H9 (cell line): ENCODE results near the gene WAPL. TPM values are rescaled to one million over a fixed set of nuclear protein-coding genes. Genes with fewer than 3 reads are reported as not detected.

Source experiments
- DNase-seq: peaks from one replicate; pipeline ENCODE4 v3.0.0-alpha.2; 2017
- H2AFZ ChIP-seq: one replicate; pipeline ENCODE4 v1.6.1; 2013; ENCODE audit warnings: mild to moderate bottlenecking, low read length, control low read depth, moderate library complexity
- H2AK5ac ChIP-seq: 2 replicates; pipeline ENCODE4 v1.6.1; 2013; ENCODE audit warnings: low read length, control low read depth, mixed read lengths; ENCODE audit not compliant: insufficient read length
- H2BK120ac ChIP-seq: one replicate; pipeline ENCODE4 v1.6.1; 2013; ENCODE audit warnings: low read depth, mild to moderate bottlenecking, low read length, control low read depth, inconsistent platforms; ENCODE audit not compliant: poor library complexity, severe bottlenecking
- H2BK12ac ChIP-seq: 2 replicates; pipeline ENCODE4 v1.6.1; 2013; ENCODE audit warnings: low read length, control low read depth, mixed read lengths, low read depth; ENCODE audit not compliant: insufficient read length
- H2BK15ac ChIP-seq: 2 replicates; pipeline ENCODE4 v1.6.1; 2013; ENCODE audit warnings: low read depth, low read length, control low read depth
- H2BK20ac ChIP-seq: one replicate; pipeline ENCODE4 v1.6.1; 2013; ENCODE audit warnings: low read depth, mild to moderate bottlenecking, low read length, control low read depth, inconsistent platforms; ENCODE audit not compliant: poor library complexity, severe bottlenecking
- H2BK5ac ChIP-seq: 2 replicates; pipeline ENCODE4 v1.6.1; 2013; ENCODE audit warnings: low read length, control low read depth, mixed read lengths; ENCODE audit not compliant: insufficient read length
- H3K14ac ChIP-seq: 2 replicates; pipeline ENCODE4 v1.6.1; 2013; ENCODE audit warnings: low read length, control low read depth; ENCODE audit not compliant: insufficient read depth
- H3K18ac ChIP-seq: 2 replicates; pipeline ENCODE4 v1.6.1; 2013; ENCODE audit warnings: low read depth, mild to moderate bottlenecking, mixed read lengths, low read length, control low read depth; ENCODE audit not compliant: insufficient read length
- H3K23ac ChIP-seq: 2 replicates; pipeline ENCODE4 v1.6.1; 2013; ENCODE audit warnings: low read length, control low read depth, mixed read lengths, low read depth; ENCODE audit not compliant: insufficient read length
- H3K23me2 ChIP-seq: 2 replicates; pipeline ENCODE4 v1.6.1; 2013; ENCODE audit warnings: low read depth, mild to moderate bottlenecking, mixed read lengths, low read length, control low read depth; ENCODE audit not compliant: insufficient read length, poor library complexity, severe bottlenecking
- H3K27ac ChIP-seq: 2 replicates; pipeline ENCODE4 v1.5.1; 2013; ENCODE audit warnings: low read length, control low read depth, mixed read lengths, low read depth; ENCODE audit not compliant: insufficient read length
- H3K27me3 ChIP-seq: 2 replicates; pipeline ENCODE4 v1.6.1; 2013; ENCODE audit warnings: low read length, control low read depth, inconsistent platforms; ENCODE audit not compliant: insufficient read depth
- H3K4ac ChIP-seq: 2 replicates; pipeline ENCODE4 v1.6.1; 2013; ENCODE audit warnings: low read depth, mild to moderate bottlenecking, control low read depth, inconsistent platforms, low read length, moderate library complexity
- H3K4me1 ChIP-seq: 2 replicates; pipeline ENCODE4 v1.6.1; 2013; ENCODE audit warnings: low read length, control low read depth, inconsistent platforms; ENCODE audit not compliant: insufficient read depth
- H3K4me2 ChIP-seq: 2 replicates; pipeline ENCODE4 v1.6.1; 2013; ENCODE audit warnings: low read length, control low read depth, mixed read lengths; ENCODE audit not compliant: insufficient read length, insufficient read depth
- H3K56ac ChIP-seq: 2 replicates; pipeline ENCODE4 v1.6.1; 2013; ENCODE audit warnings: low read depth, mild to moderate bottlenecking, mixed read lengths, low read length, control low read depth; ENCODE audit not compliant: insufficient read length
- H3K79me1 ChIP-seq: 2 replicates; pipeline ENCODE4 v1.6.1; 2013; ENCODE audit warnings: low read depth, mild to moderate bottlenecking, moderate library complexity, low read length, control low read depth, inconsistent platforms; ENCODE audit not compliant: insufficient read depth, poor library complexity, severe bottlenecking
- H3K79me2 ChIP-seq: 2 replicates; pipeline ENCODE4 v1.6.1; 2013; ENCODE audit warnings: low read length, control low read depth, inconsistent platforms; ENCODE audit not compliant: insufficient read depth
- H3K9ac ChIP-seq: 2 replicates; pipeline ENCODE4 v1.6.1; 2013; ENCODE audit warnings: low read length, control low read depth, mixed read lengths; ENCODE audit not compliant: insufficient read length; ENCODE audit errors: extremely low read depth
- H3K9me3 ChIP-seq: one replicate; pipeline ENCODE4 v1.6.1; 2013; ENCODE audit warnings: low read depth, low read length, inconsistent platforms; ENCODE audit not compliant: control insufficient read depth
- H3T11ph ChIP-seq: one replicate; pipeline ENCODE4 v1.6.1; 2013; ENCODE audit warnings: mild to moderate bottlenecking, low read length, control low read depth, inconsistent platforms
- H4K20me1 ChIP-seq: one replicate; pipeline ENCODE4 v1.6.1; 2013; ENCODE audit not compliant: control insufficient read depth, insufficient read length, insufficient read depth
- H4K5ac ChIP-seq: 2 replicates; pipeline ENCODE4 v1.6.1; 2013; ENCODE audit warnings: low read depth, mild to moderate bottlenecking, mixed read lengths, low read length, control low read depth; ENCODE audit not compliant: insufficient read length
- H4K8ac ChIP-seq: replicated peaks from 2 replicates; pipeline ENCODE4 v1.6.1; 2013; ENCODE audit warnings: low read length, control low read depth, mixed read lengths, low read depth; ENCODE audit not compliant: insufficient read length
- H4K91ac ChIP-seq: 2 replicates; pipeline ENCODE4 v1.6.1; 2013; ENCODE audit warnings: low read depth, mild to moderate bottlenecking, moderate library complexity, mixed read lengths, low read length, control low read depth; ENCODE audit not compliant: insufficient read length
- H3K27ac Mint-ChIP-seq, 3 experiments: 2 replicates in 2 of 3; 3 replicates in 1 of 3; pipeline ENCODE4 v1.8.0; 2020 to 2021; ENCODE audit warnings: mixed read lengths in 3 of 3, mild to moderate bottlenecking in 1 of 3, moderate library complexity in 1 of 3
- H3K27me3 Mint-ChIP-seq: 2 replicates; pipeline ENCODE4 v1.8.0; 2021; ENCODE audit warnings: low read depth, mild to moderate bottlenecking, moderate library complexity, mixed read lengths
- H3K36me3 Mint-ChIP-seq, 3 experiments: 2 replicates in 2 of 3; 3 replicates in 1 of 3; pipeline ENCODE4 v1.8.0; 2020 to 2021; ENCODE audit warnings: low read depth in 3 of 3, mixed read lengths in 3 of 3; ENCODE audit not compliant: insufficient read depth in 1 of 3
- H3K4me1 Mint-ChIP-seq, 2 experiments: 2 replicates each; pipeline ENCODE4 v1.8.0; 2020; ENCODE audit warnings: mixed read lengths in 2 of 2
- H3K4me3 Mint-ChIP-seq, 2 experiments: 2 replicates in 1 of 2; 3 replicates in 1 of 2; pipeline ENCODE4 v1.8.0; 2020 to 2021; ENCODE audit warnings: mild to moderate bottlenecking in 2 of 2, mixed read lengths in 2 of 2, moderate library complexity in 1 of 2
- H3K9me3 Mint-ChIP-seq, 2 experiments: 2 replicates in 1 of 2; 3 replicates in 1 of 2; pipeline ENCODE4 v1.8.0; 2020; ENCODE audit warnings: mild to moderate bottlenecking in 2 of 2, mixed read lengths in 2 of 2, moderate library complexity in 1 of 2
- WGBS: extraction: QIAGEN DNeasy Blood & Tissue Kit; methylation state at CpG from one replicate; pipeline ENCODE4 v1.1.7; 2013; ENCODE audit warnings: missing lambda C conversion rate, low lambda C conversion rate, mixed read lengths; ENCODE audit not compliant: insufficient read length; ENCODE audit errors: extremely low coverage; 5-methylcytosine and 5-hydroxymethylcytosine counted together
- total RNA-seq: library from RNA; stranded (reverse); gene quantifications from 2 replicates; pipeline ENCODE4 v1.2.1, GENCODE V29; 2021
- TF ChIP-seq, protein P1 (sequence below): fragments of 200-600 bp; sonication (generic); conservative IDR thresholded peaks from 3 replicates; pipeline ENCODE4 v1.8.0; 2021; ENCODE audit warnings: antibody characterized with exemption, mild to moderate bottlenecking

WAPL gene
- total RNA-seq, 1 experiment from 2014 or later = 61.4 TPM

- H3K4me2 ChIP-seq = no peak overlapping the region
- H4K5ac ChIP-seq = no peak overlapping the region
- H3K27ac ChIP-seq = no peak overlapping the region
- H3K23ac ChIP-seq = no peak overlapping the region
- no peak overlapping the region for H3K18ac ChIP-seq
- H4K91ac ChIP-seq = no peak overlapping the region
- no peaks in the 10 kb centered on the region for H3K79me1 ChIP-seq
- TF ChIP-seq, protein P1, sequence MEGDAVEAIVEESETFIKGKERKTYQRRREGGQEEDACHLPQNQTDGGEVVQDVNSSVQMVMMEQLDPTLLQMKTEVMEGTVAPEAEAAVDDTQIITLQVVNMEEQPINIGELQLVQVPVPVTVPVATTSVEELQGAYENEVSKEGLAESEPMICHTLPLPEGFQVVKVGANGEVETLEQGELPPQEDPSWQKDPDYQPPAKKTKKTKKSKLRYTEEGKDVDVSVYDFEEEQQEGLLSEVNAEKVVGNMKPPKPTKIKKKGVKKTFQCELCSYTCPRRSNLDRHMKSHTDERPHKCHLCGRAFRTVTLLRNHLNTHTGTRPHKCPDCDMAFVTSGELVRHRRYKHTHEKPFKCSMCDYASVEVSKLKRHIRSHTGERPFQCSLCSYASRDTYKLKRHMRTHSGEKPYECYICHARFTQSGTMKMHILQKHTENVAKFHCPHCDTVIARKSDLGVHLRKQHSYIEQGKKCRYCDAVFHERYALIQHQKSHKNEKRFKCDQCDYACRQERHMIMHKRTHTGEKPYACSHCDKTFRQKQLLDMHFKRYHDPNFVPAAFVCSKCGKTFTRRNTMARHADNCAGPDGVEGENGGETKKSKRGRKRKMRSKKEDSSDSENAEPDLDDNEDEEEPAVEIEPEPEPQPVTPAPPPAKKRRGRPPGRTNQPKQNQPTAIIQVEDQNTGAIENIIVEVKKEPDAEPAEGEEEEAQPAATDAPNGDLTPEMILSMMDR = no peak
- H2BK5ac ChIP-seq = no peak overlapping the region
- Mint-ChIP-seq H3K27ac (no peak overlapping the region), H3K9me3 (no peaks in the 10 kb centered on the region), H3K4me1 (peaks cover 20 to 32% of the 10 kb centered on the region in 2 experiments), H3K36me3 (peaks cover 3 to 5% (median 3%) of the 10 kb centered on the region in 3 experiments; a peak in 3 of 7 replicates), H3K4me3 (no peak overlapping the region), H3K27me3 (no peaks in the 10 kb centered on the region)
- no peak overlapping the region for H4K8ac ChIP-seq
- peaks cover 17% of the 10 kb centered on the region for H3K79me2 ChIP-seq
- no peak overlapping the region for H3K9ac ChIP-seq
- WGBS = no CpG with 5 or more reads among the region's 1 CpG
- H3K4me1 ChIP-seq = peaks cover 2% of the 10 kb centered on the region; the same call in 1 of the 2 replicates
- no peak overlapping the region for H3K56ac ChIP-seq
- H2BK15ac ChIP-seq = no peak overlapping the region
- no peak overlapping the region for H3K4ac ChIP-seq
- no peak overlapping the region for H2AFZ ChIP-seq
- no peak for DNase-seq
- no peaks in the 10 kb centered on the region for H3K9me3 ChIP-seq
- H2BK12ac ChIP-seq = no peak overlapping the region
- peaks cover 7% of the 10 kb centered on the region for H3K23me2 ChIP-seq
- H3K14ac ChIP-seq = no peak overlapping the region
- H2AK5ac ChIP-seq = no peak overlapping the region
- no peak overlapping the region for H2BK20ac ChIP-seq
- no peaks in the 10 kb centered on the region for H3K27me3 ChIP-seq
- H2BK120ac ChIP-seq = no peak overlapping the region
- no peaks in the 10 kb centered on the region for H4K20me1 ChIP-seq
- no peak overlapping the region for H3T11ph ChIP-seq
Measured at GRCh38 chr10:86524225-86524962, 2.8 kb upstream of the WAPL start.
